Breast epithelium (tissue), 4 donors: ENCODE measurements around the gene BZW1. TPM values are rescaled to one million over a fixed set of nuclear protein-coding genes. Genes with fewer than 3 reads are reported as not detected.

Experiments
- DNase-seq, 2 donors: peaks; one replicate each; pipeline ENCODE4 v3.0.0-alpha.2; 2019; ENCODE audit warnings: low spot score in 2 of 2
- H3K27ac ChIP-seq, 2 donors: fragments of 200-600 bp; sonication (generic) in 1 of 2; one replicate each; pipeline ENCODE4 v1.5.1; 2016 to 2019; ENCODE audit warnings: mild to moderate bottlenecking in 1 of 2
- H3K27me3 ChIP-seq, 2 donors: fragments of 200-600 bp; sonication (generic) in 1 of 2; one replicate each; pipeline versions ENCODE4 v1.5.1 to v1.6.0; 2017 to 2019; ENCODE audit warnings: control low read depth in 1 of 2, mild to moderate bottlenecking in 1 of 2
- H3K36me3 ChIP-seq: fragments of 200-600 bp; one replicate; pipeline ENCODE4 v1.5.1; 2019
- H3K4me1 ChIP-seq, 2 donors: fragments of 200-600 bp; sonication (generic); one replicate each; pipeline ENCODE4 v1.5.1; 2016 to 2019; ENCODE audit warnings: control low read depth in 1 of 2
- H3K4me3 ChIP-seq, 3 donors: fragments of 200-600 bp; sonication (generic); 1 replicate in 2 of 3; 2 replicates in 1 of 3; pipeline ENCODE4 v1.5.1; 2016 to 2019; ENCODE audit warnings: mild to moderate bottlenecking in 3 of 3, moderate library complexity in 2 of 3
- H3K9me3 ChIP-seq, 2 donors: fragments of 200-600 bp; sonication (generic) in 1 of 2; one replicate each; pipeline ENCODE4 v1.5.1; 2016 to 2019; ENCODE audit warnings: control low read depth in 1 of 2
- CTCF ChIP-seq, 3 donors: fragments of 450-650 bp; IDR thresholded peaks; one replicate each; pipeline ENCODE4 v1.5.1; 2016 to 2017; ENCODE audit warnings: antibody characterized with exemption in 3 of 3, mild to moderate bottlenecking in 3 of 3, moderate library complexity in 3 of 3
- POLR2A ChIP-seq: fragments of 450-650 bp; IDR thresholded peaks from one replicate; pipeline ENCODE4 v1.6.1; 2016; ENCODE audit warnings: antibody characterized with exemption, mild to moderate bottlenecking, moderate library complexity
- POLR2AphosphoS5 ChIP-seq, 3 donors: sonication (generic); formaldehyde crosslinking; IDR thresholded peaks; one replicate each; pipeline ENCODE4 v1.6.1; 2017; ENCODE audit warnings: antibody characterized with exemption in 3 of 3
- intact Hi-C: fragments of 100-400 bp; cut with DNase I; formaldehyde crosslinking; loops from one replicate; pipeline ENCODE4 v1.15.1; 2023; ENCODE audit warnings: low total_unique reads
- total RNA-seq, 3 donors: library from RNA; depleted of rRNA; stranded (reverse); fragments of >200 nt; gene quantifications; one replicate each; pipeline ENCODE4 v1.1.0, GENCODE V29; 2016

BZW1 gene
- total RNA-seq, 3 donors from 2014 or later = 309 to 422 (median 326) TPM

- intact Hi-C loops = no loop called here
- Histone ChIP-seq H3K27ac (no peak overlapping the region), H3K4me1 (no peaks in the 10 kb centered on the region), H3K9me3 (no peaks in the 10 kb centered on the region), H3K36me3 (no peaks in the 10 kb centered on the region), H3K27me3 (no peaks in the 10 kb centered on the region), H3K4me3 (no peak overlapping the region)
- DNase-seq = no peak
- no peak for TF ChIP-seq POLR2A
- TF ChIP-seq POLR2AphosphoS5 (IDR thresholded peaks at IDR 0.05) = no peak
- TF ChIP-seq CTCF (IDR thresholded peaks at IDR 0.05) = no peak
Measured at GRCh38 chr2:200790185-200790584, 21.5 kb upstream of the BZW1 start.

- H3K4me1 ChIP-seq = no peaks in the 10 kb centered on the region
- DNase-seq = no peak
- intact Hi-C loops = no loop called here
Measured at GRCh38 chr2:200791905-200792304, 19.8 kb upstream of the BZW1 start.

DNA sequence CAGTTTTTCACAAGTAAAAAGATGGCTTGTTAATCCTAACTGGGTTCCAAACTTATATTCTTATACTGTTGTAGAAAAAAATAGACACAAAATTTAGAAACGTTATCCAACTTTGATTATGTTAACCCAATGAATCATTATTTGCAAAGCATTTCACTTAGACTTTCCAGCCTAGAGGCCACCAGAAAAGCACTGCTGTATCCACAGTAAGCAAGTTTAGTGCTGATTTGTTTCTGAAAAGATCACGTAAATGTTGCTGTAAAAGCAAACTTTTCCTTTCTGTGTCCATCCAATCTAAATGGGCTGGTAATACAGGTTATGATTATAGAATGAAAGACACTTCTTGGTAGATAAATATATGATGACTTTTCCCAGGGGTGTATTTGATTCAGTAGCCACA lies 17.6 kb upstream of the BZW1 start:
- TF ChIP-seq POLR2AphosphoS5 (IDR thresholded peaks at IDR 0.05) (no peak), POLR2A (no peak), CTCF (IDR thresholded peaks at IDR 0.05) (no peak)
- Histone ChIP-seq H3K27me3 (no peaks in the 10 kb centered on the region), H3K4me3 (no peak overlapping the region), H3K9me3 (no peaks in the 10 kb centered on the region), H3K36me3 (no peaks in the 10 kb centered on the region), H3K4me1 (no peaks in the 10 kb centered on the region), H3K27ac (no peak overlapping the region)
- intact Hi-C loops = no loop called here
- DNase-seq = no peak

More at GRCh38 chr2:200791905-200792304, 19.8 kb upstream of the BZW1 start:
- no peak overlapping the region for H3K4me3 ChIP-seq
- no peaks in the 10 kb centered on the region for H3K9me3 ChIP-seq
- TF ChIP-seq CTCF (IDR thresholded peaks at IDR 0.05) (no peak), POLR2AphosphoS5 (IDR thresholded peaks at IDR 0.05) (no peak)
- H3K27ac ChIP-seq = no peak overlapping the region
- no peaks in the 10 kb centered on the region for H3K36me3 ChIP-seq
- no peaks in the 10 kb centered on the region for H3K27me3 ChIP-seq

GRCh38 chr2:200795028-200795440 lies 16.7 kb upstream of the BZW1 start:
- TF ChIP-seq POLR2AphosphoS5 (IDR thresholded peaks at IDR 0.05) (no peak), POLR2A (no peak), CTCF (IDR thresholded peaks at IDR 0.05) (no peak)
- no peaks in the 10 kb centered on the region for H3K4me1 ChIP-seq
- H3K27ac ChIP-seq = peak overlapping the region in 1 of 2 donors; percentile 22
- H3K4me3 ChIP-seq = no peak overlapping the region
- H3K36me3 ChIP-seq = no peaks in the 10 kb centered on the region
- H3K9me3 ChIP-seq = no peaks in the 10 kb centered on the region
- no peak for DNase-seq
- no peaks in the 10 kb centered on the region for H3K27me3 ChIP-seq
- intact Hi-C loops = no loop called here

DNA sequence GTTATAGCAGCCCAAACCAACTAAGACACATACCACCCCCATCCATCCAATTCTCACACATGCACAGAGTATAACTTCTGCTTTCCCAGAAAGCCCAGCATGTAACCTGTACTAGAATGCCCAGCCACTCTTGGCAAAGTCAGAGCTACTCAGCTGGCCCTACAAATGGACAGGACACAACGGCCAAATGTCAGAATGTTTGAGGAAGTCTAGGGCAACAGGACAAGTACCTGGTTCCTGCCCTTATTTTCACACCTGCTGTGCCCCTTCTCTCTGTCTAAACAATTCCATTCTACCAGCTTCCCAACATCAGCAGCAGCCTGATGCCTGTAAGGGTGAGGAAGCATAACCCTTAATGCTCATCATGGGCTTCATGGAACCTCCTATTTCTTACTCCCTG lies 15.1 kb upstream of the BZW1 start:
- Histone ChIP-seq H3K36me3 (no peaks in the 10 kb centered on the region), H3K27me3 (no peaks in the 10 kb centered on the region), H3K4me1 (no peaks in the 10 kb centered on the region), H3K9me3 (no peaks in the 10 kb centered on the region), H3K27ac (peak overlapping the region in 1 of 2 donors; percentile 69), H3K4me3 (no peak overlapping the region)
- intact Hi-C loops = no loop called here
- DNase-seq = no peak
- no peak for TF ChIP-seq POLR2A
- no peak for TF ChIP-seq POLR2AphosphoS5 (IDR thresholded peaks at IDR 0.05)
- TF ChIP-seq CTCF (IDR thresholded peaks at IDR 0.05) = no peak
